ENCODE data around the gene CC2D2B. TPM values are rescaled to one million over a fixed set of nuclear protein-coding genes. Genes with fewer than 3 reads are reported as not detected.
A peak's percentile ranks its signal among the peaks of the same experiment; 100 is the strongest.

The CC2D2B gene
- total and polyA plus RNA-seq, 2 of the 8 experiments (the other 6 are each of a cell fraction or from before 2014, with no cell fraction given), result 0.09 to 0.71 TPM

- TF ChIP-seq MAX (IDR thresholded peaks at IDR 0.05), result peak; percentile 97
- no peak for TF ChIP-seq BCL11A (IDR thresholded peaks at IDR 0.05; ENCODE audit: low read depth in 2 of 2, low read length in 2 of 2)
- peak in 1 of 2 experiments; percentile 95; a peak in 2 of 4 replicates for TF ChIP-seq HDAC2 (IDR thresholded peaks at IDR 0.05; ENCODE audit: borderline replicate concordance in 1 of 2, low read depth in 2 of 2, low read length in 2 of 2)
- no peak for TF ChIP-seq KDM5A (IDR thresholded peaks at IDR 0.05; ENCODE audit: low read length)
- no peak for TF ChIP-seq KDM1A (IDR thresholded peaks at IDR 0.05; ENCODE audit: borderline replicate concordance, low read length)
- no peak for TF ChIP-seq SAP30 (IDR thresholded peaks at IDR 0.05; ENCODE audit: insufficient read depth, insufficient replicate concordance, low read length)
- no peak for TF ChIP-seq MAFK (IDR thresholded peaks at IDR 0.05; ENCODE audit: low read depth, low read length)
- peak; percentile 90 for TF ChIP-seq BRCA1 (IDR thresholded peaks at IDR 0.05; ENCODE audit: low read depth, low read length)
- TF ChIP-seq YY1 (IDR thresholded peaks at IDR 0.05; ENCODE audit: low read depth, low read length), result no peak
- TF ChIP-seq SIRT6 (IDR thresholded peaks at IDR 0.05; ENCODE audit: low read length), result no peak
- no peak for TF ChIP-seq JUN (IDR thresholded peaks at IDR 0.05; ENCODE audit: low read depth, low read length)
- TF ChIP-seq POU5F1 (IDR thresholded peaks at IDR 0.05; ENCODE audit: low read depth, low read length), result no peak
- TF ChIP-seq CBX5 (IDR thresholded peaks at IDR 0.05; ENCODE audit: low read depth, low read length), result no peak
- TF ChIP-seq KDM4A (IDR thresholded peaks at IDR 0.05; ENCODE audit: low read depth, low read length, severe bottlenecking), result peak; percentile 76
- TF ChIP-seq SP2 (IDR thresholded peaks at IDR 0.05; ENCODE audit: low read length), result no peak
- peak; percentile 80; the same call in 1 of the 2 replicates for TF ChIP-seq SP1 (IDR thresholded peaks at IDR 0.05; ENCODE audit: low read depth, low read length)
- TF ChIP-seq GABPA (IDR thresholded peaks at IDR 0.05; ENCODE audit: borderline replicate concordance, insufficient read depth, low read length), result no peak
- no peak for TF ChIP-seq NRF1 (IDR thresholded peaks at IDR 0.05; ENCODE audit: low read depth, low read length)
- TF ChIP-seq TAF1 (IDR thresholded peaks at IDR 0.05; ENCODE audit: low read depth, low read length), result peak; percentile 94
- TF ChIP-seq RXRA (IDR thresholded peaks at IDR 0.05; ENCODE audit: insufficient read depth, low read depth, low read length), result no peak
- TF ChIP-seq JUND (IDR thresholded peaks at IDR 0.05; ENCODE audit: low read length), result no peak
- no peak for TF ChIP-seq CHD1 (IDR thresholded peaks at IDR 0.05; ENCODE audit: low read depth, low read length)
- TF ChIP-seq NANOG (IDR thresholded peaks at IDR 0.05; ENCODE audit: insufficient read depth, low read depth, low read length, poor library complexity, severe bottlenecking), result no peak
- TF ChIP-seq CBX8 (IDR thresholded peaks at IDR 0.05; ENCODE audit: borderline replicate concordance, low read depth, low read length), result no peak
These were observed 135.5 kb downstream of the CC2D2B start, which contains the start of gene CCNJ (continued) for GRCh38 chr10:96043033-96043892.

All from H1 (cell line).